K562 (cell line): ENCODE data around the gene ASCC1. TPM values are rescaled to one million over a fixed set of nuclear protein-coding genes. Genes with fewer than 3 reads are reported as not detected.

Source experiments
- ATAC-seq: fragments of 200-7000 bp; cut with Tn5 transposase; 3 replicates; pipeline ENCODE4 v1.9.1; 2020; ENCODE audit warnings: moderate library complexity
- BruUV-seq: library from RNA; stranded (reverse); fragments of 400-500 nt; replicated peaks from 2 replicates; lab custom pipeline; 2021; lab: Mats Ljungman, UMichigan
- CTCF ChIA-PET: fragments of 300-600 bp; formaldehyde crosslinking; extraction: SDS; loops from one replicate; lab custom pipeline; 2021; ENCODE audit warnings: low intra/inter-chr PET ratio; lab: Yijun Ruan, JAX
- POLR2A ChIA-PET: fragments of 300-600, 350-650 bp; sonication (Branson Sonifier 250); formaldehyde crosslinking; extraction: SDS; loops from one replicate; lab custom pipeline; 2021; ENCODE audit warnings: antibody characterized with exemption, inconsistent platforms; lab: Yijun Ruan, JAX
- DNase-seq, 4 experiments: peaks; one replicate each; pipeline versions ENCODE4 v3.0.0 to v3.0.0-alpha.2; 2011 to 2018; ENCODE audit warnings: low spot score in 3 of 4, mixed read lengths in 3 of 4; ENCODE audit errors: extremely low read depth in 1 of 4
- FAIRE-seq: peaks from 2 replicates; lab custom pipeline; 2011; peaks lifted over from hg19 to GRCh38; lab: Jason Lieb, UNC
- H2AFZ ChIP-seq: 2 replicates; pipeline ENCODE4 v1.6.0; 2011; ENCODE audit warnings: low read depth, low read length, control low read depth, inconsistent platforms
- H3K27ac ChIP-seq: fragments of 200-600 bp; 3 replicates; pipeline ENCODE4 v1.8.0; 2011; ENCODE audit warnings: low read depth, mild to moderate bottlenecking, control low read depth, inconsistent platforms, low read length, moderate library complexity, mixed read lengths; ENCODE audit errors: extremely low read depth
- H3K27me3 ChIP-seq, 2 experiments: fragments of 300-600 bp in 1 of 2; 2 replicates in 1 of 2; 3 replicates in 1 of 2; pipeline versions ENCODE4 v1.6.0 to v1.8.0; 2011; ENCODE audit warnings: inconsistent platforms in 2 of 2, low read length in 2 of 2, mild to moderate bottlenecking in 1 of 2, mixed read lengths in 1 of 2, moderate library complexity in 1 of 2; ENCODE audit not compliant: control insufficient read depth in 2 of 2, insufficient read depth in 2 of 2
- H3K36me3 ChIP-seq: fragments of 300-600 bp; 3 replicates; pipeline ENCODE4 v1.8.0; 2011; ENCODE audit warnings: mild to moderate bottlenecking, low read length, inconsistent platforms; ENCODE audit not compliant: control insufficient read depth, insufficient read depth
- H3K4me1 ChIP-seq, 2 experiments: fragments of 200-600 bp in 1 of 2; replicated peaks in 1 of 2; 2 replicates in 1 of 2; 3 replicates in 1 of 2; pipeline versions ENCODE4 v1.5.1 to v1.8.0; 2011; ENCODE audit warnings: inconsistent platforms in 2 of 2, low read length in 2 of 2, mild to moderate bottlenecking in 1 of 2, mixed read lengths in 1 of 2, moderate library complexity in 1 of 2; ENCODE audit not compliant: control insufficient read depth in 2 of 2, insufficient read depth in 2 of 2
- H3K4me2 ChIP-seq: 2 replicates; pipeline ENCODE4 v1.6.1; 2011; ENCODE audit warnings: low read length, control low read depth, inconsistent platforms, mixed read lengths; ENCODE audit not compliant: insufficient read depth
- H3K4me3 ChIP-seq: fragments of 200-600 bp; sonication (generic), shearing (Covaris generic); 2 replicates; pipeline ENCODE4 v1.5.1; 2016; ENCODE audit warnings: control low read depth, inconsistent platforms
- H3K79me2 ChIP-seq: fragments of 200-600 bp; 3 replicates; pipeline ENCODE4 v1.8.0; 2011; ENCODE audit warnings: low read length, inconsistent platforms; ENCODE audit not compliant: control insufficient read depth, insufficient read depth
- H3K9ac ChIP-seq, 2 experiments: 2 replicates each; pipeline versions ENCODE4 v1.6.0 to v1.6.1; 2011; ENCODE audit warnings: low read depth in 2 of 2, low read length in 2 of 2, control low read depth in 1 of 2, inconsistent platforms in 1 of 2, mild to moderate bottlenecking in 1 of 2, mixed read lengths in 1 of 2; ENCODE audit not compliant: insufficient read depth in 1 of 2
- H3K9me1 ChIP-seq: one replicate; pipeline ENCODE4 v1.6.0; 2011; ENCODE audit warnings: inconsistent platforms, mild to moderate bottlenecking, low read length, moderate library complexity; ENCODE audit not compliant: control insufficient read depth, insufficient read depth
- H3K9me3 ChIP-seq: replicated peaks from 2 replicates; pipeline ENCODE4 v1.5.1; 2011; ENCODE audit warnings: low read depth, low read length, inconsistent platforms; ENCODE audit not compliant: control insufficient read depth, insufficient read depth
- H4K20me1 ChIP-seq: replicated peaks from 2 replicates; pipeline ENCODE4 v1.6.1; 2011; ENCODE audit warnings: low read length, inconsistent platforms, mixed read lengths; ENCODE audit not compliant: control insufficient read depth, insufficient read depth
- ETV5 ChIP-seq: sonication (generic); formaldehyde crosslinking; IDR thresholded peaks from 2 replicates; pipeline ENCODE4 v1.4.0; 2020; ENCODE audit warnings: low read depth, mild to moderate bottlenecking, missing genetic modification reagents
- HDAC3 ChIP-seq: fragments of 450-650 bp; IDR thresholded peaks from 2 replicates; pipeline ENCODE4 v1.6.1; 2018; ENCODE audit warnings: borderline replicate concordance, mild to moderate bottlenecking, moderate library complexity; ENCODE audit not compliant: partially characterized antibody
- ILF3 ChIP-seq: fragments of 450-650 bp; IDR thresholded peaks from 2 replicates; pipeline ENCODE4 v1.6.1; 2018; ENCODE audit warnings: antibody characterized with exemption, mild to moderate bottlenecking, moderate library complexity, borderline replicate concordance
- POLR2AphosphoS2 ChIP-seq: IDR thresholded peaks from 2 replicates; pipeline ENCODE4 v1.6.1; 2012; ENCODE audit warnings: low read length, improper control_type of control experiment
- TCF7L2 ChIP-seq: fragments of 150-350 bp; IDR thresholded peaks from 2 replicates; pipeline ENCODE4 v1.6.1; 2016; ENCODE audit warnings: low read depth, mild to moderate bottlenecking, low read length, moderate library complexity
- U2AF1 ChIP-seq: fragments of 200-400 bp; formaldehyde crosslinking; optimal IDR thresholded peaks from 2 replicates; pipeline ENCODE3; 2017; ENCODE audit warnings: mild to moderate bottlenecking, low read depth, low read length, moderate library complexity
- ZSCAN29 ChIP-seq: fragments of 450-650 bp; IDR thresholded peaks from 2 replicates; pipeline ENCODE4 v1.6.1; 2017
- WGBS: fragments of 100-300 bp; shearing (Covaris generic); methylation state at CpG from one replicate; pipeline ENCODE4 v1.1.6; 2016; ENCODE audit warnings: low coverage, mixed read lengths; ENCODE audit not compliant: insufficient coverage; ENCODE audit errors: missing lambda C conversion rate; 5-methylcytosine and 5-hydroxymethylcytosine counted together
- in situ Hi-C: fragments of 300-500 bp; cut with MboI; formaldehyde crosslinking; loops from 4 replicates; pipeline ENCODE4 v1.15.0; 2018; ENCODE audit warnings: inconsistent platforms, mixed read lengths
- intact Hi-C: fragments of 100-400 bp; cut with micrococcal nuclease; formaldehyde crosslinking; loops from 2 replicates; pipeline ENCODE4 v1.14.2; 2022
- polyA plus RNA-seq, 8 experiments: library from polyadenylated mRNA; depleted of rRNA in 4 of 8; stranded (reverse) in 5 of 8; unstranded in 3 of 8; fragments of >200 nt; fragmentation: Nextera tagmentation in 2 of 8; fragmentation: Illumina TruSeq in 1 of 8; extraction: Ambion mirVana in 2 of 8; extraction: Trizol in 1 of 8; gene quantifications; 2 replicates each; pipeline versions ENCODE4 v1.2.1 to v1.2.3, GENCODE V29; 2011 to 2014; ENCODE audit warnings: inconsistent platforms in 1 of 8, missing spikeins in 1 of 8
- total RNA-seq, 7 experiments: library from RNA; depleted of rRNA in 6 of 7; stranded (reverse); fragments of >200 nt in 6 of 7; fragmentation: Illumina TruSeq in 2 of 7; extraction: Trizol in 2 of 7; gene quantifications; 2 replicates each; pipeline versions ENCODE4 v1.2.1 to v1.2.3, GENCODE V29; 2011 to 2021; ENCODE audit warnings: low replicate concordance in 1 of 7

The ASCC1 gene
- total and polyA plus RNA-seq, 9 of the 15 experiments (the other 6 are each of a cell fraction or from before 2014, with no cell fraction given) = 31.7 to 73.3 (median 52.8) TPM

DNA sequence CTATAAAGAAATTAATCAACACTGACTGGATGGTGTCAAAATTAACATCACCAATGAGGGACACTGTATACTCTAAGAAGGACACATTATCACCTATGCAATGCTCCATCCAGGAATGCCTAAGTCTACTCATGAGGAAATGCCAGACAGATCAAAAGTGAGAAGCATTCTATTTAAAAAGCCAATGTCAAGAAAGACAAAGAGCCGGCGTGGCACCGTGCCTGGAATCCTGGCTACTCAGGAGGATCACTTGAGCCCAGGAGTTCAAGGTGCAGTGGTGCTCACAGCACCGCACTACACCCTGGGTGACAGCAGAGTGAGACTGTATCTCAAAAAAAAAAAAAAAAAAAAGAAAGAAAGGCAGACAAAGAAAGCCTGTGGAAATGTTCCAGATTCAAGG is 45.8 kb downstream of the ASCC1 start:
- intact Hi-C loops = no loop called here
- no TSS peak for BruUV-seq
- H3K27me3 ChIP-seq = no peaks in the 10 kb centered on the region
- H4K20me1 ChIP-seq = no peaks in the 10 kb centered on the region
- 83% methylated on average over 4 of the region's 4 CpGs for WGBS
- TF ChIP-seq ILF3 (no peak), POLR2AphosphoS2 (no peak), TCF7L2 (no peak), HDAC3 (no peak), ETV5 (CRISPR knock-in tag) (no peak)
- no peak overlapping the region for H3K4me3 ChIP-seq
- CTCF ChIA-PET = no interaction called here
- in situ Hi-C loops = no loop called here
- H2AFZ ChIP-seq = no peak overlapping the region
- H3K4me1 ChIP-seq = peaks cover 0 to 10% of the 10 kb centered on the region in 2 experiments; a peak in 2 of 5 replicates
- no peak overlapping the region for H3K9ac ChIP-seq
- H3K4me2 ChIP-seq = no peak overlapping the region
- 0 out of 3 replicates have a peak, but pooled peaks cover 3% of the 10 kb centered on the region for H3K36me3 ChIP-seq
- H3K9me3 ChIP-seq = no peaks in the 10 kb centered on the region
- no peak for DNase-seq
- peaks cover 3% of the 10 kb centered on the region for H3K9me1 ChIP-seq
- FAIRE-seq = no peak
- no peak overlapping the region for H3K27ac ChIP-seq
- ATAC-seq = no peak
- POLR2A ChIA-PET = no interaction called here
- H3K79me2 ChIP-seq = no peaks in the 10 kb centered on the region

- no peaks in the 10 kb centered on the region for H4K20me1 ChIP-seq
- BruUV-seq = no TSS peak
- H3K79me2 ChIP-seq = no peaks in the 10 kb centered on the region
- H3K4me3 ChIP-seq = no peak overlapping the region
- 87% methylated on average over 3 of the region's 3 CpGs for WGBS
- DNase-seq (no peak), FAIRE-seq (no peak), ATAC-seq (no peak)
- H3K27me3 ChIP-seq = no peaks in the 10 kb centered on the region
- no peaks in the 10 kb centered on the region for H3K9me3 ChIP-seq
- no peak overlapping the region for H3K9ac ChIP-seq
- peaks cover 0 to 10% of the 10 kb centered on the region in 2 experiments; a peak in 2 of 5 replicates for H3K4me1 ChIP-seq
- H3K27ac ChIP-seq = no peak overlapping the region
- no peak overlapping the region for H3K4me2 ChIP-seq
- H3K36me3 ChIP-seq = no peaks in the 10 kb centered on the region
- CTCF ChIA-PET = no interaction called here
- intact Hi-C loops (no loop called here), in situ Hi-C loops (no loop called here)
- POLR2A ChIA-PET = interaction anchor here (1.1 kb wide), 1 partner anchor 108 kb away, joined by 3 read pairs; no protein-coding TSS in a partner anchor
- H3K9me1 ChIP-seq = no peaks in the 10 kb centered on the region
- no peak overlapping the region for H2AFZ ChIP-seq
- no peak for TF ChIP-seq ZSCAN29
- no peak for TF ChIP-seq U2AF1
These were observed 49.0 kb downstream of the ASCC1 start for GRCh38 chr10:72167118-72167517.
